ENCODE data around the gene WBP2. TPM values are rescaled to one million over a fixed set of nuclear protein-coding genes. Genes with fewer than 3 reads are reported as not detected.

The WBP2 gene
- total and polyA plus RNA-seq, 2 experiments from 2014 or later = 61.3 to 160 TPM

DNA sequence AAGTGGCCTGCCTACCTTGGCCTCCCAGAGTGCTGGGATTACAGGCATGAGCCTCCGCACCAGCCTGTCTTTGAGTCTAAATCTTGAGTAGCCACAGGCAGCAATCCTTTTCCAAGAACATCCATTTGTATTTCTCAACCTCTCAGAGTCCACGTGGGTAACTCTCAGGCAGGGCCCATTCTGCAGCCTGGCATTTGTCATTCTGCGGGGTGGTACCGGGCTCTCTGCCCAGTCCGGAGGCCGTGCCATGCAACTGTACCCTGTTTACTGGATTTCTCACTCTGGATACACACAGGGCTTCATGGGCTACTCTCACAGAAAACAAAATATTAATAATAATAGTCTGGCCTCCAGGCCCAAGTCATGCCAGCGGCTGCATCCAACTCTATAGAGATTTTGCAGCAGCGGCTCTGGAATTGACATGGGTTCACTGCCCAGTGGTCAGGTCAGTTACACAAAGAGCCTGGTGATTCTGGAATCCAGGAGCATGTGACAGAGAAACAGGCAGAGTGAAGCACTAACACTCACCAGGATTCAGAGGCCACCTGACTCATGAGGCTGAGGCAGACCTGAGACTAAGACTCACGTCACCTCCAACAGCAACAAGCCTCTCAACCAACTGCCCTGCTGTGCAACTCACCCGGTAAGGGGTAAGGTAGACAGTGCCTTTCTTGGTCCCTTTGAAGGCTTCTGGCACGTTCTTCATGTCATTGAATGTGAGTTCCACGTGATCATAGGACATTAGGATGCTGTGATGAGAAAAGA is 4.0 kb downstream of the WBP2 start:
- H3K36me3 ChIP-seq = peaks cover 22% of the 10 kb centered on the region
- peaks cover 2% of the 10 kb centered on the region for H3K4me1 ChIP-seq (ENCODE audit: low read depth)
- no peaks in the 10 kb centered on the region for H3K9me3 ChIP-seq (ENCODE audit: low read depth)
- no peak for DNase-seq (ENCODE audit: low read depth in 1 of 2, low spot score in 1 of 2)
- H3K27me3 ChIP-seq = no peaks in the 10 kb centered on the region
- TF ChIP-seq, protein P1, sequence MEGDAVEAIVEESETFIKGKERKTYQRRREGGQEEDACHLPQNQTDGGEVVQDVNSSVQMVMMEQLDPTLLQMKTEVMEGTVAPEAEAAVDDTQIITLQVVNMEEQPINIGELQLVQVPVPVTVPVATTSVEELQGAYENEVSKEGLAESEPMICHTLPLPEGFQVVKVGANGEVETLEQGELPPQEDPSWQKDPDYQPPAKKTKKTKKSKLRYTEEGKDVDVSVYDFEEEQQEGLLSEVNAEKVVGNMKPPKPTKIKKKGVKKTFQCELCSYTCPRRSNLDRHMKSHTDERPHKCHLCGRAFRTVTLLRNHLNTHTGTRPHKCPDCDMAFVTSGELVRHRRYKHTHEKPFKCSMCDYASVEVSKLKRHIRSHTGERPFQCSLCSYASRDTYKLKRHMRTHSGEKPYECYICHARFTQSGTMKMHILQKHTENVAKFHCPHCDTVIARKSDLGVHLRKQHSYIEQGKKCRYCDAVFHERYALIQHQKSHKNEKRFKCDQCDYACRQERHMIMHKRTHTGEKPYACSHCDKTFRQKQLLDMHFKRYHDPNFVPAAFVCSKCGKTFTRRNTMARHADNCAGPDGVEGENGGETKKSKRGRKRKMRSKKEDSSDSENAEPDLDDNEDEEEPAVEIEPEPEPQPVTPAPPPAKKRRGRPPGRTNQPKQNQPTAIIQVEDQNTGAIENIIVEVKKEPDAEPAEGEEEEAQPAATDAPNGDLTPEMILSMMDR (IDR thresholded peaks at IDR 0.05; ENCODE audit: low read depth, low read length) = no peak
- H3K27ac ChIP-seq = no peak overlapping the region
- no peak overlapping the region for H3K4me3 ChIP-seq

DNA sequence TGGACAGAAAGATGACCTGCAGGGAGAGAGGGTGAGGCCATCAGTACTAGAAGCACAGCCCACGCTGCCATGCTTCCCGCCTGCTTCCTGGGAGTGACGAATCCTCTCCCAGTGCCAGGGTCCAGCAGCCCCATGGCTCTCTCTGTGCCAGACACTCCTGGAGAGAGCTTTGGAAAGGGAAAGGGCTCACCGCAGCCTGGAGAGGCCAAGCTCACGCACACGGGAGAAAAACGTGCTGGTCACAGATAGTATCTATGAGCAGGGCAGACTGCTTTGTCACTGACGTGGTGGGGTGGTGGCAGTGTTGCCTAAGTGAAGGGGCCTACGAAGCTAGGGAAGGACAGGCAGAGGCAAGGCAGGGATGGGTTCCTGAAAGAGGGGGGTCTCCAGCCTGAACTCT is 5.4 kb downstream of the WBP2 start:
- Histone ChIP-seq H3K27ac (no peak overlapping the region), H3K4me3 (no peak overlapping the region), H3K4me1 (ENCODE audit: low read depth) (peaks cover 13% of the 10 kb centered on the region), H3K36me3 (peaks cover 22% of the 10 kb centered on the region), H3K27me3 (no peaks in the 10 kb centered on the region), H3K9me3 (ENCODE audit: low read depth) (no peaks in the 10 kb centered on the region)
- DNase-seq (ENCODE audit: low read depth in 1 of 2, low spot score in 1 of 2) = no peak
- TF ChIP-seq, protein P1 (IDR thresholded peaks at IDR 0.05; ENCODE audit: low read depth, low read length) = no peak

DNA sequence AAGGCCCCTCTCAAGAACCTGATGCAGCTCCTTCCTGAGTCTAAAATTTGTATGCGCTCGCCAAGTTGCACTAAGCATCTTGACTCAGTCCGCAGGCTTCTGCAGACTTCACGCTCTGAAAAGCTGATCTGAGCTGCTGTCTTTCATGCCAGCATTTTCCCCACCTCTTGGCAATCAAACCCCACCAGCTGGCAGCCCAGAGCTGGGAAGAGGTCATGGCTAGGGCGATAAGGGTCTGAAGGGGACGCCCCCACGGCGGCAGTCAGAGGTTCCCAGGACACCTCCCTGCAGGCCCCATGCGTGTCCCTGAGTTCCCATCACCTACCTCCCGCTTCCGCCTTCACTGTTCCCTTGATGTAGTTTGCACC is 5.9 kb downstream of the WBP2 start:
- no peak overlapping the region for H3K27ac ChIP-seq
- no peak overlapping the region for H3K4me3 ChIP-seq
- H3K27me3 ChIP-seq = no peaks in the 10 kb centered on the region
- DNase-seq (ENCODE audit: low read depth in 1 of 2, low spot score in 1 of 2) = peak in 1 of 2 donors; percentile 33
- peaks cover 18% of the 10 kb centered on the region for H3K4me1 ChIP-seq (ENCODE audit: low read depth)
- TF ChIP-seq, protein P1 (IDR thresholded peaks at IDR 0.05; ENCODE audit: low read depth, low read length) = no peak
- H3K36me3 ChIP-seq = peaks cover 22% of the 10 kb centered on the region
- H3K9me3 ChIP-seq (ENCODE audit: low read depth) = no peaks in the 10 kb centered on the region

DNA sequence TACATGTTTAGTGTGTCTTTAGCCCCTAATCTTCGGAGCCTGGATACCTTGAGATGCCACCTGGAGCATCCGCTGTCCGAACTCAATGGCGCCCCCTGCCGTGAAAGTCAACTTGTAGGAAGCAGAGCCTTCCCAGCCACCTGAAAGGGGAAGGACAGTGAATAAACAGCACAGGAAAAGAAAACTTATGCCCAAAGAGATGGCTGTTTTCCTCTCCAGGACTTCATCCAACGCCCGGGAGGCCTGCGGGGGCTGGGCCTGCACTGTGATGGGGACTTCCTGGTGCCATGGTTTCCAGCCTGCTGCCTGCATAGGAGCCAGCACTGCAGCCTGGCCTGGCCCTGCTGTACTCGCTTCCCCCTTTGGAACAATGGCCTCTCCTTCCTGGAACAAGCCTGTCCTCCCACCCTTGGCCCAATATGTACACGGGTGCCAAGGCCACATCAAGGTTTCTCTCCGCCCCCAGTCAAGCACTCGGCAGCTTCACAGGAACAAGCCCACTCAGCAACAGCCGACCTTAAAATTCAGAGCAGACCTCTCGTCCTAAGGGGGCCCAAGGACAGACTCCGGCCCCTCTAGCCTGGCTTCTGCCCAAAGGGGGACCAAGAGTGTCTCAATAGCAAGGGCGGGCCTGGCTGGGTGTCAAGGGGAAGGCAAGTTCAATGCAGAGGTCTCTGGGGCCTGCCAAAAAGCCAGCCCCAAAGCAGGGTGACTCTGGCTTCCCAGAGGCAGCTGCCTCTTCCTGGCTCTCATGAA is 6.4 kb downstream of the WBP2 start:
- TF ChIP-seq, protein P1 (IDR thresholded peaks at IDR 0.05; ENCODE audit: low read depth, low read length) = peak; percentile 80
- DNase-seq (ENCODE audit: low read depth in 1 of 2, low spot score in 1 of 2) = peak; percentile 66 to 79
- Histone ChIP-seq H3K4me3 (no peak overlapping the region), H3K36me3 (peaks cover 22% of the 10 kb centered on the region), H3K4me1 (ENCODE audit: low read depth) (peaks cover 23% of the 10 kb centered on the region), H3K27ac (no peak overlapping the region), H3K9me3 (ENCODE audit: low read depth) (no peaks in the 10 kb centered on the region), H3K27me3 (no peaks in the 10 kb centered on the region)

- Histone ChIP-seq H3K27me3 (no peaks in the 10 kb centered on the region), H3K9me3 (ENCODE audit: low read depth) (no peaks in the 10 kb centered on the region), H3K4me1 (ENCODE audit: low read depth) (peaks cover 23% of the 10 kb centered on the region), H3K4me3 (no peak overlapping the region), H3K27ac (no peak overlapping the region), H3K36me3 (peaks cover 22% of the 10 kb centered on the region)
- DNase-seq (ENCODE audit: low read depth in 1 of 2, low spot score in 1 of 2) = no peak
- TF ChIP-seq, protein P1 (IDR thresholded peaks at IDR 0.05; ENCODE audit: low read depth, low read length) = no peak
Observed at GRCh38 chr17:75847614-75848522, 7.3 kb downstream of the WBP2 start.
